ENCODE results near the gene CBFA2T3. TPM values are rescaled to one million over a fixed set of nuclear protein-coding genes. Genes with fewer than 3 reads are reported as not detected.
A peak's percentile ranks its signal among the peaks of the same experiment; 100 is the strongest.

Gene CBFA2T3
- total and polyA plus RNA-seq, 2 donors (not counting 1 experiment from before 2014, with no cell fraction given), result 40.8 to 58.3 TPM

- Histone ChIP-seq H2AFZ (ENCODE audit: insufficient read depth, low read depth, low read length, poor library complexity, severe bottlenecking) (no peak overlapping the region), H3K79me2 (ENCODE audit: control insufficient read depth, insufficient read depth, low read length) (peaks cover 9% of the 10 kb centered on the region), H3K4me1 (ENCODE audit: control insufficient read depth in 2 of 2, insufficient read depth in 2 of 2, low read length in 2 of 2) (peaks cover 0 to 8% of the 10 kb centered on the region in 2 donors), H3K9ac (ENCODE audit: low read length) (no peak overlapping the region), H4K20me1 (ENCODE audit: control insufficient read depth, insufficient read depth, low read length, poor library complexity, severe bottlenecking) (peaks cover 91% of the 10 kb centered on the region), H3K4me2 (replicated peaks; ENCODE audit: low read depth, low read length, poor library complexity, severe bottlenecking) (no peak overlapping the region), H3K4me3 (ENCODE audit: control extremely low read depth in 1 of 5, extremely low read depth in 1 of 5, insufficient read depth in 1 of 5, low read depth in 2 of 5, low read length in 4 of 5) (no peak overlapping the region), H3K9me3 (ENCODE audit: control extremely low read depth in 1 of 3, control insufficient read depth in 2 of 3, insufficient read depth in 1 of 3, low read length in 2 of 3) (peaks cover 0 to 13% (median 0%) of the 10 kb centered on the region in 3 donors), H3K27ac (ENCODE audit: low read length in 2 of 2) (peak overlapping the region in 1 of 2 donors; percentile 5), H3K36me3 (replicated peaks in 1 of 2; ENCODE audit: control extremely low read depth in 1 of 2, control insufficient read depth in 1 of 2, extremely low read depth in 1 of 2, insufficient read depth in 2 of 2, low read length in 1 of 2) (peaks cover 0 to 87% of the 10 kb centered on the region in 2 experiments), H3K27me3 (replicated peaks in 1 of 4; ENCODE audit: control extremely low read depth in 1 of 4, control insufficient read depth in 3 of 4, insufficient read depth in 4 of 4, low read length in 3 of 4) (no peaks in the 10 kb centered on the region)
- Mint-ChIP-seq H3K4me1 (peaks cover 6% of the 10 kb centered on the region), H3K9me3 (ENCODE audit: insufficient read depth) (no peaks in the 10 kb centered on the region), H3K27ac (peak overlapping the region; percentile 26), H3K4me3 (no peak overlapping the region), H3K27me3 (no peaks in the 10 kb centered on the region)
- ChIA-PET CTCF (no interaction called here), POLR2A (no interaction called here)
- intact Hi-C loops (cut with micrococcal nuclease), result no loop called here
- ATAC-seq (ENCODE audit: low read depth) (peak; percentile 55), DNase-seq (no peak)
- TF ChIP-seq EZH2 (IDR thresholded peaks at IDR 0.05; ENCODE audit: borderline replicate concordance, insufficient read depth, low read depth, low read length, poor library complexity, severe bottlenecking) (no peak), CTCF (IDR thresholded peaks at IDR 0.05) (no peak)
- WGBS (ENCODE audit: insufficient coverage), result 87% methylated on average over 18 of the region's 26 CpGs
Measured at GRCh38 chr16:88882358-88883030, 94.5 kb downstream of the CBFA2T3 start.

GRCh38 chr16:88881675-88882357 lies 95.2 kb downstream of the CBFA2T3 start:
- Histone ChIP-seq H3K4me3 (ENCODE audit: control extremely low read depth in 1 of 5, extremely low read depth in 1 of 5, insufficient read depth in 1 of 5, low read depth in 2 of 5, low read length in 4 of 5) (no peak overlapping the region), H3K9ac (ENCODE audit: low read length) (no peak overlapping the region), H3K9me3 (ENCODE audit: control extremely low read depth in 1 of 3, control insufficient read depth in 2 of 3, insufficient read depth in 1 of 3, low read length in 2 of 3) (peaks cover 0 to 13% (median 0%) of the 10 kb centered on the region in 3 donors), H3K36me3 (replicated peaks in 1 of 2; ENCODE audit: control extremely low read depth in 1 of 2, control insufficient read depth in 1 of 2, extremely low read depth in 1 of 2, insufficient read depth in 2 of 2, low read length in 1 of 2) (peaks cover 0 to 81% of the 10 kb centered on the region in 2 experiments), H4K20me1 (ENCODE audit: control insufficient read depth, insufficient read depth, low read length, poor library complexity, severe bottlenecking) (peaks cover 91% of the 10 kb centered on the region), H3K27me3 (replicated peaks in 1 of 4; ENCODE audit: control extremely low read depth in 1 of 4, control insufficient read depth in 3 of 4, insufficient read depth in 4 of 4, low read length in 3 of 4) (no peaks in the 10 kb centered on the region), H2AFZ (ENCODE audit: insufficient read depth, low read depth, low read length, poor library complexity, severe bottlenecking) (no peak overlapping the region), H3K79me2 (ENCODE audit: control insufficient read depth, insufficient read depth, low read length) (peaks cover 6% of the 10 kb centered on the region), H3K27ac (ENCODE audit: low read length in 2 of 2) (peak overlapping the region in 1 of 2 donors; percentile 5), H3K4me2 (replicated peaks; ENCODE audit: low read depth, low read length, poor library complexity, severe bottlenecking) (no peak overlapping the region), H3K4me1 (ENCODE audit: control insufficient read depth in 2 of 2, insufficient read depth in 2 of 2, low read length in 2 of 2) (peaks cover 0 to 8% of the 10 kb centered on the region in 2 donors)
- TF ChIP-seq EZH2 (IDR thresholded peaks at IDR 0.05; ENCODE audit: borderline replicate concordance, insufficient read depth, low read depth, low read length, poor library complexity, severe bottlenecking) (no peak), CTCF (IDR thresholded peaks at IDR 0.05) (no peak)
- intact Hi-C loops (cut with micrococcal nuclease), result no loop called here
- ATAC-seq (ENCODE audit: low read depth), result no peak
- Mint-ChIP-seq H3K4me3 (no peak overlapping the region), H3K9me3 (ENCODE audit: insufficient read depth) (no peaks in the 10 kb centered on the region), H3K4me1 (peaks cover 6% of the 10 kb centered on the region), H3K27ac (no peak overlapping the region), H3K27me3 (no peaks in the 10 kb centered on the region)
- 95% methylated on average over 27 of the region's 27 CpGs for WGBS (ENCODE audit: insufficient coverage)
- POLR2A ChIA-PET, result interaction anchor here (0.7 kb wide), 1 partner anchor 90 kb away, joined by 3 read pairs; no protein-coding TSS in a partner anchor
- no peak for DNase-seq
- CTCF ChIA-PET, result no interaction called here

Data from B cell (primary cell).